ENCODE results near the gene EML1.

Gene EML1

GRCh38 chr14:99904506-99904905, 111.3 kb downstream of the EML1 start:
- DNase-seq (ENCODE audit: low spot score), result no peak

- no peak for DNase-seq (ENCODE audit: low spot score)
Measured at GRCh38 chr14:99905121-99905520, 111.9 kb downstream of the EML1 start.

- no peak for DNase-seq (ENCODE audit: low spot score)
Measured at GRCh38 chr14:99907761-99908652, 114.8 kb downstream of the EML1 start.

DNA sequence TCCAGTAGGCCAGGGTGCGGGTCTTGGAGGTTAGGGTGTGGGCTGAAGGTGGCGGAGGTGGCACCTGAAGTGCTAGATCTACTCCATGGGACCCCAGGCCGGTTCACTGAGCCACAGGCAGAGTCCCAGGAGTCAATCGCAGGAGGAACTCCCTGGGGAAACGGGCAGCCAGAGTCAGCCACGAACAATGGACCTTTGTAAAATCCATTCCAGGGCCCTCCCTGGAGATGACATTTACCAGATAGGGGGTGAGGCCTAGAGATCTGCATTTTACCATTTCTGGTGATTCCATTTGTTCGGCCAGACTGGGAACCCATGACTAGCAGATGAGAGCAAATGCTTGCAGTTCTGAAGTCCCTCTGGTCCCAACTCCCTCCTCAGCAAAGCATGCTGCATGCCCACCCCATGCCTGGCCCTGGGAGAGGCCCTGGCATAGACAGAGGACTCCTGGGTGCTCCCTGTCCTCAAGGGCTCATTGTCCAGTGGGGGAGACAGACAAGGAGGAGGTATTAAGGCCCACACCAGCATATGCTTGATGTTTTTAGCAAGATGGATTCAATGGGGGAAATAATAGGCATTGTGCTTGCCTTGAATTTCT, 115.5 kb downstream of the EML1 start:
- no peak for DNase-seq (ENCODE audit: low spot score)

- no peak for DNase-seq (ENCODE audit: low spot score)
Measured at GRCh38 chr14:99909513-99910064, 116.4 kb downstream of the EML1 start.

- no peak for DNase-seq (ENCODE audit: low spot score)
Measured at GRCh38 chr14:99910337-99911309, 117.4 kb downstream of the EML1 start.

DNA sequence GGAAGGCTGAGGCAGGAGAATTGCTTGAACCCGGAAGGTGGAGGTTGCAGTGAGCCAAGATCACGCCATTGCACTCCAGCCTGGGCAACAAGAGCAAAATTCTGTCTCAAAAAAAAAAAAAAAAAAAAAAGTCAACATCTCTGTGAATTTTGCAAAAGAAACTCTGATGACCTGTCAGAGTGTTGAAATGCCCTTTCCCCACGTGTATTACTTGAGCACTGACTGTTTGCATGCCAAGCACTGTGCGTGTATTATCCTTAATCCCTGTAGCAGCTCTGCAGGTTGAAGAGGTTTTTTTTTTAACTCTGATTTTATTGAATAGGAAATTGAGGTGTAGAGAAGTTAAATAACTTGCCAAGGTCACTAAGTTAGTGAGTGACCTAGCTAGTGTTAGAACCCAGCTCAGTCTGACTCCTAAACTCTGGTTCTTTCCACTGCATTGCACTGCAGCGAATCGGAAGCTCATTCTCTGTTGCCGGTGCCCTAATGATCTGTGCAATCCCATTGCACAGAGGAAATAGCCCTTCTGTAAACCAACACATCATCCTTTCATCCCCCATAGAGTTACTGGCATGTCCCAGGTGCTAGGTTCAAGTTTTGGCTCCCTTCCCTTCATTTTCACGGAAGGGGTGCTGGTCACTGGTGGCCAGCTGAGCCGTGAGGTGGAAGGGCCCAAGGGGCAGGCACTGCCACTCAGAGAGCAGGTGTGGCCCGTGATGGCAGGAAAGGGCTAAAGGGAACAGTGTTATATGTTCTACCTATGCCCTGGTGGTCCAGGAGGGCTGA, 122.3 kb downstream of the EML1 start:
- no peak for DNase-seq (ENCODE audit: low spot score)

GRCh38 chr14:99916091-99916383, 122.8 kb downstream of the EML1 start:
- DNase-seq (ENCODE audit: low spot score), result no peak

- DNase-seq (ENCODE audit: low spot score), result no peak
Measured at GRCh38 chr14:99918781-99919180, 125.6 kb downstream of the EML1 start.

DNA sequence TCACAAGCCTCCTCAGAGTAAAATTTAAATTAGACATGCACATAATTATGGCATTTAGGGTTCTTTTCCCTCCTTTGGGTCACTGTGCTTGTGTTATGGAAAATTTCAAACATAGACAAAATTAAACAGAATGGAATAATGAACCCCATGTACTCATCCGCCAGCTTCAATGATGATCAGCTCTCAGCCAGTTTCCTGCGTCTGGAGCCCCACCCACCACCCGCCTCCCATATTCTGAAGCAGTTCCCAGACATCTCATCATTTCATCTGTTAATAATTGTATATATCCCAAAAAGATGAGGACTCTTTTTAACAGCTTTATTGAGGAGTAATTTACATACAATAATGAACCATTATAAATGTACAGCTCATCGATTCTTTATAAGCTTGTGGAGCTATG, 128.2 kb downstream of the EML1 start:
- no peak for DNase-seq (ENCODE audit: low spot score)

DNA sequence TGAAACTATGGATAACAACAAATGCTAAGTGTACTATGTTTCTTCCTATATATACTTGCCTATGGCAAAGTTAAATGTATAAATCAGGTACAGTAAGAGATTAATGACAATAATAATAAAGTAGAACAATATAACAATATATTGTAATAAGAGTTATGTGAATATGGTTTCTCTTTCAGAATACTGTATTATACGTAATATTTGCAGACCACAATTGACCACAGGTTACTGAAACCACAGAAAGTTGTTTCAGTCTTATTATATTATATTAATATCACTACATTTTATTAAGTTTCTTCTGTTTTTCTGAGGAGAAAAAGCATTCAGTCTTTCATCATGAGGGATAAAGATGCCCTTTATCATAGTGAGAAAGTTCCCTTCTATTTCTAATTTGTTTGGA, 131.2 kb downstream of the EML1 start:
- no peak for DNase-seq (ENCODE audit: low spot score)

DNA sequence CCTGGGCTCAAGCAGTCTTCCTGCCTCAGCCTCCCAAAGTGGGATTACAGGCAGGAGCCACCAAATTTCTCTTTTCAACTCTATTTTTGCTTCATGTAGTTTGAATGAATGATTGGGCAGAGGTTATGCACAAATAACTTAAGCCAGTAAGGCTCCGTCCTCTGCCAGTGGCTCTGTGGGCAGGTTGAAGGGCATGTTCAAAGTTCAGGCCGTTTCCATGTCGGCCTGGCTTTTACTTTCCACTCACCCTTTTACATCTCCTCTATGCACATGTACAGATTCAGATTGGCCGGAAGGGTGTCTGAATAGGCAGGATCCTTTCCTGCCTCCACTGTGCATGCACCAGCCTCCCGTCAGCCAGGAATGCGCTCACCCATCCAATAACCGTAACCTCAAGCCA, 132.3 kb downstream of the EML1 start:
- no peak for DNase-seq (ENCODE audit: low spot score)

- no peak for DNase-seq (ENCODE audit: low spot score)
Measured at GRCh38 chr14:99928963-99929362, 135.8 kb downstream of the EML1 start.

DNA sequence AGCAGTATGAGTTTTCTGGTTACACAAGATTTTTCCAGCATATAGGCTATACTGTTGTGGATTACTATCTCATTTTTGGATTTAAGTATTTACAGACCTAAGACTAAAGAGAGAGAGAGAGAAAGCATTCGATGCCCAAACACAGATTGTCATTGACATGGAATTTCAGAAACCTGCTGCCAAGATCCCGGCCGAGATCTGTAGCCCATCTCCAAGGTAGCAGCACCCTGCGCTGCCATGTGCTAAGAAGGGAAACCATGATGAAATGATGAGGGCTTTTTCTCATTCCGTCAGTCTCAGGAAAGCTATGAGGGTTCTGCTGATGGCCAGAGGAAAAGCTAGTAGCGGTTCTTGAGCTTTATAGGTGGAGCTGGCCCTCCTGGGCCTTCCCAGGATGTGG, 136.4 kb downstream of the EML1 start:
- no peak for DNase-seq (ENCODE audit: low spot score)

- DNase-seq (ENCODE audit: low spot score), result no peak
Measured at GRCh38 chr14:99930420-99931274, 137.4 kb downstream of the EML1 start.

GRCh38 chr14:99931308-99931707, 138.1 kb downstream of the EML1 start:
- no peak for DNase-seq (ENCODE audit: low spot score)

DNA sequence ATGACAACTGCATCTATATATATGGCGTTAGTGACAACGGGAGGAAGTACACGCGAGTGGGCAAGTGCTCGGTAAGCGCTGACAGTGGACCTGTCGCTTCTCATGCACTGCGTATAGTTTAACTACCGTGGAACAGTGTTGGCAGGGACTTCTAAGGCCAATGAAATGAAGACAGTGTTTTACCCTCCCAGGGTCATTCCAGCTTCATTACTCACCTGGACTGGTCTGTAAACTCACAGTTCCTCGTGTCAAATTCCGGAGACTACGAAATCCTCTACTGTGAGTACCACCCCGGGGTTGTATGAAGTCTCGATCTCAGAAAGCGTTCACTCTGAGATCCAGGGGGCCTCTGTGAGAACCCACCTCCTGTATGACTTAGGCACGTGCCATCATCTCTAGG, 142.8 kb downstream of the EML1 start:
- no peak for DNase-seq (ENCODE audit: low spot score)

- no peak for DNase-seq (ENCODE audit: low spot score)
Measured at GRCh38 chr14:99936738-99937474, 143.7 kb downstream of the EML1 start.

DNA sequence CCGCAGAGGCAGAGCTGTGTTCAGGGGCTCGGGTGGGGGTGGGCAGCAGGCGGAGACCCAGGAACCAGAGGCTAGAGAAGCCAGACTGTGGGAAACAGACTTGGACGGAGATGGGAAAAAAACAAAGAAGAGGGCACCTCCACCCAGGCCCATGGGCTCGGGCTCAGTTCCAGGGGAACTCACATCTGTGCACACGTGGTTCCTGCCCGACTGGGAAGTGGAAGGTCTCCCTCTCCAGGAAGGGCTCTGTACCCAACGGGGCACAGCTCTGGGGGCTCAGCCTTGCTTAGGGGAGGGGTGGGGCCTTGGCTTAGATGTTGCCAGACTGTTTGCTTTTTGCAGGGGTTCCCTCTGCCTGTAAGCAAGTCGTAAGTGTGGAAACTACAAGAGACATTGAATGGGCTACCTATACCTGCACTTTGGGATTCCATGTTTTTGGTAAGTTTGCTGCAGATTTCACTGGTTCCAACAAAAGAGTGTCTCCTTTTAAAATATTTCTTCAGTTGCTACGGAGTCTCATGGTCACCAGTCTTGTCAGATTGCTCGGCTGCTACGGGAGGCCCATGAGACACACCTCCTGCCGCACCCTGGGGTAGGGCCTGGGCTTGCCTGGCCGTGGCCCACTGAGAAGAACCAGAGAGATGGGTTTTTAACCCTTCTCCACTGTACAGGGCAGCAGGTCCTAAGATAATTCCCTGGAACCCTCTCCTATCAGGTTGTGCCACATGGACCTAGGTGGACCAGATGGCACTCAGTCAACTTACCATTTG, 144.4 kb downstream of the EML1 start:
- no peak for DNase-seq (ENCODE audit: low spot score)
